ENCODE data around the gene VOPP1.
"Not testable (repeated sequence)": the region's sequence is repeated elsewhere in the genome, so short reads cannot be mapped to it uniquely, and the experiment has no call there.

The VOPP1 gene

GRCh38 chr7:55572378-55573233, at the start of gene VOPP1:
TSS of gene VOPP1 (minus strand) at chr7:55572502. CDS start at chr7:55572324, 178 bp downstream.
- peak; percentile 95 for DNase-seq (ENCODE audit: low spot score)

- no peak for DNase-seq (ENCODE audit: low spot score)
These were observed 46.6 kb upstream of the VOPP1 start for GRCh38 chr7:55618913-55619312.

- not testable (repeated sequence) for DNase-seq (ENCODE audit: low spot score)
These were observed 42.2 kb upstream of the VOPP1 start for GRCh38 chr7:55614365-55615064.

GRCh38 chr7:55609726-55610125, 37.4 kb upstream of the VOPP1 start:
- DNase-seq (ENCODE audit: low spot score), result not testable (repeated sequence)

- not testable (repeated sequence) for DNase-seq (ENCODE audit: low spot score)
These were observed 33.4 kb upstream of the VOPP1 start for GRCh38 chr7:55605661-55606060.

- DNase-seq (ENCODE audit: low spot score), result not testable (repeated sequence)
These were observed 25.7 kb upstream of the VOPP1 start for GRCh38 chr7:55597944-55598499.

- DNase-seq (ENCODE audit: low spot score), result not testable (repeated sequence)
These were observed 25.0 kb upstream of the VOPP1 start for GRCh38 chr7:55597214-55597739.

- no peak for DNase-seq (ENCODE audit: low spot score)
These were observed 23.2 kb upstream of the VOPP1 start for GRCh38 chr7:55595511-55595910.

GRCh38 chr7:55594870-55595269, 22.6 kb upstream of the VOPP1 start:
- no peak for DNase-seq (ENCODE audit: low spot score)

- no peak for DNase-seq (ENCODE audit: low spot score)
These were observed 22.1 kb upstream of the VOPP1 start for GRCh38 chr7:55594414-55594813.

GRCh38 chr7:55593515-55594318, 21.4 kb upstream of the VOPP1 start:
- DNase-seq (ENCODE audit: low spot score), result peak; percentile 55

- no peak for DNase-seq (ENCODE audit: low spot score)
These were observed 20.8 kb upstream of the VOPP1 start for GRCh38 chr7:55593172-55593514.

GRCh38 chr7:55592492-55592891, 20.2 kb upstream of the VOPP1 start:
- DNase-seq (ENCODE audit: low spot score), result no peak

GRCh38 chr7:55591282-55591931, 19.1 kb upstream of the VOPP1 start:
- DNase-seq (ENCODE audit: low spot score), result no peak

GRCh38 chr7:55590517-55591281, 18.4 kb upstream of the VOPP1 start:
- DNase-seq (ENCODE audit: low spot score), result no peak

- DNase-seq (ENCODE audit: low spot score), result no peak
These were observed 17.6 kb upstream of the VOPP1 start for GRCh38 chr7:55589905-55590304.

- no peak for DNase-seq (ENCODE audit: low spot score)
These were observed 16.8 kb upstream of the VOPP1 start for GRCh38 chr7:55588976-55589604.

GRCh38 chr7:55588379-55588699, 16.0 kb upstream of the VOPP1 start:
- no peak for DNase-seq (ENCODE audit: low spot score)

- DNase-seq (ENCODE audit: low spot score), result no peak
These were observed 15.5 kb upstream of the VOPP1 start for GRCh38 chr7:55587687-55588378.

GRCh38 chr7:55582656-55583055, 10.4 kb upstream of the VOPP1 start:
- not testable (repeated sequence) for DNase-seq (ENCODE audit: low spot score)
